ENCODE data around the gene TEAD1.

The TEAD1 gene

GRCh38 chr11:12745787-12746186 lies 71.6 kb downstream of the TEAD1 start:
- no peak for DNase-seq (ENCODE audit: low read depth, low spot score)
- in situ Hi-C loops (cut with HindIII; ENCODE audit: low sequenced_read_pairs), result no loop called here
- no peak for TF ChIP-seq CTCF (IDR thresholded peaks at IDR 0.05; ENCODE audit: low read depth, low read length)
- no peak overlapping the region for H3K4me3 ChIP-seq (ENCODE audit: low read depth, low read length)

- peak; percentile 92 for DNase-seq (ENCODE audit: low read depth, low spot score)
- in situ Hi-C loops (cut with HindIII; ENCODE audit: low sequenced_read_pairs), result no loop called here
- H3K4me3 ChIP-seq (ENCODE audit: low read depth, low read length), result no peak overlapping the region
- no peak for TF ChIP-seq CTCF (IDR thresholded peaks at IDR 0.05; ENCODE audit: low read depth, low read length)
These were observed 72.4 kb downstream of the TEAD1 start for GRCh38 chr11:12746593-12747097.

DNA sequence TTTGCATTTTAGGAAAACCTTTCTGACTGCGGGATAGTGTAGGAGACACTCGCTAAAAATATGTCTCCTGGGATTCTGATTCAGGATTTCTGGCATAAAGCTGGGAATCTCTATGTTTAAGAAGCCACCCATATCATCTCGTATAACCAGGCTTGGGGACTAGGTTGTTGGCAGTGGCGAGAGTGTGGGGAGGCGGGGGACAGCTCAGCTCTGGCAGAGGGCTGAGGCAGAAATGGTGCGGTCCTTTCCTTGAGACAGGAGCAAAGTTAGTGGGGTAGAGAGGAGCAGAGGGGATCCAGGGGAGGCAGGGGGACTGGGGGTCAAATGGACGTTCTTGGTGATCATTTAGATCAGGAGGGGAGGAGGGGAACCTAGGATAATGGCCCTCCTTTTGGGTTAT lies 74.3 kb downstream of the TEAD1 start:
- DNase-seq (ENCODE audit: low read depth, low spot score), result no peak
- H3K4me3 ChIP-seq (ENCODE audit: low read depth, low read length), result no peak overlapping the region
- in situ Hi-C loops (cut with HindIII; ENCODE audit: low sequenced_read_pairs), result no loop called here
- TF ChIP-seq CTCF (IDR thresholded peaks at IDR 0.05; ENCODE audit: low read depth, low read length), result no peak

GRCh38 chr11:12749442-12749841 lies 75.2 kb downstream of the TEAD1 start:
- no peak for DNase-seq (ENCODE audit: low read depth, low spot score)
- no peak for TF ChIP-seq CTCF (IDR thresholded peaks at IDR 0.05; ENCODE audit: low read depth, low read length)
- H3K4me3 ChIP-seq (ENCODE audit: low read depth, low read length), result no peak overlapping the region
- in situ Hi-C loops (cut with HindIII; ENCODE audit: low sequenced_read_pairs), result no loop called here

- H3K4me3 ChIP-seq (ENCODE audit: low read depth, low read length), result no peak overlapping the region
- TF ChIP-seq CTCF (IDR thresholded peaks at IDR 0.05; ENCODE audit: low read depth, low read length), result no peak
- in situ Hi-C loops (cut with HindIII; ENCODE audit: low sequenced_read_pairs), result no loop called here
- no peak for DNase-seq (ENCODE audit: low read depth, low spot score)
These were observed 76.0 kb downstream of the TEAD1 start for GRCh38 chr11:12750181-12750580.

DNA sequence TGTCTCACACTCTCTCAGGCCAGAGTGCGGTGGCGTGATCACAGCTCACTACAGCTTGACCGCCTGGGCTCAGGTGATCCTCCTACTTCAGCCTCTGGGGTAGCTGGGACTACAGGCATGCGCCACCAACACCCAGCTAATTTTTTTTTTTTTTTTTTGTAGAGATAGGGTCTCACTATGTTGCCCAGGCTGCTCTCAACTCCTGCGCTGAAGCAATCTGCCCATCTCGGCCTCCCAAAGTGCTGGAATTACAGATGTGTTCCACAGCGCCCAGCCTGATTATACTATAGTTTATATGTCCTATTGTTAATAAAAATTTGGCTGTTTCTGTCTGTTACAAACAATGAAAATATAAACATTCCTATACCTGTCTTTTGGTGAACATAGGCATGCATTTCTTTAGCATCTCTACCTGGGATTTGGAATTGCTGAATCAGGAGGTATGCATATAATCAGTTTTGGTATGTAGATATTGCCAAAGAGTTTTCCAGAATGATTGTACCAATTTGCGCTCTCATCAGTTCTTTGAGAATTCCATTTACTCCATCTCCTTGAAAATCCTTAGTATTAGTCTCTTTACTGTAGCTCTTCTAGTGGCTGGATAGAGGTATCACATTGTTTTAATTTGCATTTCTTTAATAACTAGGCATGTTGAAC lies 78.8 kb downstream of the TEAD1 start:
- no peak for DNase-seq (ENCODE audit: low read depth, low spot score)
- peak; percentile 11 for TF ChIP-seq CTCF (IDR thresholded peaks at IDR 0.05; ENCODE audit: low read depth, low read length)
- in situ Hi-C loops (cut with HindIII; ENCODE audit: low sequenced_read_pairs), result no loop called here
- H3K4me3 ChIP-seq (ENCODE audit: low read depth, low read length), result no peak overlapping the region
